Neural progenitor cell (in vitro differentiated cells): ENCODE measurements around the gene ACTR3.

Source experiments
- CTCF ChIP-seq: fragments of 200-600 bp; sonication (generic); IDR thresholded peaks from 2 replicates; pipeline ENCODE4 v1.5.1; 2017; ENCODE audit warnings: antibody characterized with exemption, mild to moderate bottlenecking
- EZH2 ChIP-seq: fragments of 200-600 bp; sonication (generic); IDR thresholded peaks from 2 replicates; pipeline ENCODE4 v1.6.1; 2017; ENCODE audit warnings: antibody characterized with exemption, mild to moderate bottlenecking, moderate library complexity
- EZH2phosphoT487 ChIP-seq: fragments of 200-600 bp; sonication (generic); IDR thresholded peaks from 2 replicates; pipeline ENCODE4 v1.6.1; 2017; ENCODE audit warnings: antibody characterized with exemption

GRCh38 chr2:113992090-113992489 is 102.2 kb downstream of the ACTR3 start:
- TF ChIP-seq CTCF, result no peak
- TF ChIP-seq EZH2, result no peak
- no peak for TF ChIP-seq EZH2phosphoT487
